ENCODE data around the gene CLTB. TPM values are rescaled to one million over a fixed set of nuclear protein-coding genes. Genes with fewer than 3 reads are reported as not detected.

CLTB gene
- total RNA-seq, 4 donors from 2014 or later = 95.2 to 139 (median 112) TPM

GRCh38 chr5:176388003-176388443 is 28.3 kb downstream of the CLTB start:
- 0 to 1% methylated on average over 21 to 23 of the region's 29 CpGs for WGBS, 2 donors
- no peak overlapping the region for H3K27ac ChIP-seq
- H3K27me3 ChIP-seq = no peaks in the 10 kb centered on the region
- intact Hi-C loops (cut with DNase I) = no loop called here
- H3K4me3 ChIP-seq (replicated peaks in 1 of 3) = peak overlapping the region; percentile 10 to 90 (median 60)
- DNase-seq = peak in 1 of 2 donors; percentile 8
- TF ChIP-seq CTCF (IDR thresholded peaks at IDR 0.05) = no peak
- no peak for TF ChIP-seq POLR2A (IDR thresholded peaks at IDR 0.05)
- peaks cover 8 to 19% of the 10 kb centered on the region in 2 donors for H3K4me1 ChIP-seq
- no peaks in the 10 kb centered on the region for H3K9me3 ChIP-seq
- H3K36me3 ChIP-seq = peaks cover 24 to 35% of the 10 kb centered on the region in 2 donors

DNA sequence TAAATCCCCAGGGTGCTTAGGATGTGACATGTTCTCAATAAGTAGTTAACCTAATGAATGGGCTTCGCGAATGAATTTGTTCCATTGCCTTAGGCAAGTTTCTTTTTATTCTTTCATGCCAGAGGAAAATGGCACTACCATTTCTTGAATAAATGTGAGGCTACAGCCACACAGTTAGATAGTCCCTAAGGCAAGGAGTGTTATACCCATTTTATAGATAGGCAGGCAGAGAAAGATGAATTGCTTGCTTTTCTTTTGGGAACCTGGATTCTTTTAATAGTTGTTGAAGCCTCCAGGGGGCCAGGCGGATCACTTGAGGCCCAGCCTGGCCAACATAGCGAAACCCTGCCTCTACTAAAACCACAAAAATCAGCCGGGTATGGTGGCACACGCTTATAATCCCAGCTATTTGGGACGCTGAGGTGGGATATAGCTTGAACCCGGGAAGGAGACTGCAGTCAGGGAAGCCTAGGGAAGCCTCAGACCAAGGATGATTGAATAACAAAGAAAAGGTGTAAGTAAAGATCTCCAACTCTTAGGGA is 28.9 kb downstream of the CLTB start:
- 42% methylated on average over 8 of the region's 8 CpGs for WGBS, 2 donors
- Histone ChIP-seq H3K36me3 (peaks cover 25 to 29% of the 10 kb centered on the region in 2 donors), H3K9me3 (no peaks in the 10 kb centered on the region), H3K27ac (no peak overlapping the region), H3K27me3 (no peaks in the 10 kb centered on the region), H3K4me3 (replicated peaks in 1 of 3) (peak overlapping the region; percentile 10 to 90 (median 60)), H3K4me1 (peaks cover 8 to 19% of the 10 kb centered on the region in 2 donors)
- intact Hi-C loops (cut with DNase I) = no loop called here
- DNase-seq = no peak
- no peak for TF ChIP-seq POLR2A (IDR thresholded peaks at IDR 0.05)

DNA sequence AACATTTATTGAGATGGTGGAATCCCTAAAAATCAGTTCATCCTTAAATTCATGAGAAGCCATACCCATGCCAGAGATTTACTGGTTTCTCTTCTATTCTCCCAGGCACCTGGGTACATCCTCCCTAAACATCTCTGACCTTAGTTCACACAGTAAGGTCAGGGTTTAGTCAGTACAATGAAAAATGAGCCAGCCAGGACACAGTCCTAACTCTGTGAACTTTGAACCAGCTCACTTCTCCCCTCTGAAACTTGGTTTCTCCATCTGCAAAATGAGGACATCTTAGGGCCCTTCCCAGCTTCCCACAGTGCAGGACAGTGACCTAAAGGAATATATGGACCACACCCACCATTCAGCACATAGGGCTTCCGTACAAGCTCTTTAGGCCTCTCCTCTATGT is 29.8 kb downstream of the CLTB start:
- 80 to 82% methylated on average over 1 of the region's 1 CpG for WGBS, 2 donors
- H3K27me3 ChIP-seq = no peaks in the 10 kb centered on the region
- TF ChIP-seq POLR2A (IDR thresholded peaks at IDR 0.05) (no peak), CTCF (IDR thresholded peaks at IDR 0.05) (no peak)
- H3K27ac ChIP-seq = no peak overlapping the region
- H3K9me3 ChIP-seq = no peaks in the 10 kb centered on the region
- peaks cover 20 to 24% of the 10 kb centered on the region in 2 donors for H3K36me3 ChIP-seq
- intact Hi-C loops (cut with DNase I) = no loop called here
- peaks cover 8 to 19% of the 10 kb centered on the region in 2 donors for H3K4me1 ChIP-seq
- DNase-seq = no peak
- H3K4me3 ChIP-seq (replicated peaks in 1 of 3) = no peak overlapping the region

GRCh38 chr5:176384991-176385390 is 31.3 kb downstream of the CLTB start:
- intact Hi-C loops (cut with DNase I) = no loop called here
- H3K27me3 ChIP-seq = no peaks in the 10 kb centered on the region
- TF ChIP-seq POLR2A (IDR thresholded peaks at IDR 0.05) (no peak), CTCF (IDR thresholded peaks at IDR 0.05) (no peak)
- no peak overlapping the region for H3K27ac ChIP-seq
- peaks cover 8 to 15% of the 10 kb centered on the region in 2 donors for H3K4me1 ChIP-seq
- WGBS, 2 donors = 93 to 95% methylated on average over 12 of the region's 12 CpGs
- no peak overlapping the region for H3K4me3 ChIP-seq (replicated peaks in 1 of 3)
- DNase-seq = no peak
- no peaks in the 10 kb centered on the region for H3K9me3 ChIP-seq
- H3K36me3 ChIP-seq = peaks cover 20 to 24% of the 10 kb centered on the region in 2 donors

DNA sequence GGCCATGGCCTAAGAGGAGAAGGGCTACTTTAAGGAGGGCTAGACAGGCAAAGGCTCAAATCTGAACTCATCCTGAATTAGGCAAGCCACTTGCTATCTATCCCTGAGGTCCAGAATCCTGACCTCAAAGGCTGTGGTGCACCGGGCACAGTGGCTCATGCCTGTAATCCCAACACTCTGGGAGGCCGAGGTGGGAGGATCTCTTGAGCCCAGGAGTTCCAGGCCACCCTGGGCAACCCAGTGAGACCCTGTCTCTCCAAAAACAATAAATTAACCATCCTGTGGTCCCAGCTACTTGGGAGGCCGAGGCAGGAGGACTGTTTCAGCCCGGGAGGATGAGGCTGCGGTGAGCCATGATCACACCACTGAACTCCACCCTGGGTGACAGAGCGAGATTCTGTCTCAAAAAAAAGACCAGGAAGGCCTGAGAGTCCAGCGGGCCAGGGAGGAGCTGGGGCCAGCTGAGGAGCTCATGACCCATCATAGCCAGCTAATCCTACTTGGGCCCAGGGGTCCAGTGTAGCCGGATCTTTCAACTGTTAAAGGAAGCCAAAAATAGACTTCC is 31.9 kb downstream of the CLTB start:
- TF ChIP-seq CTCF (IDR thresholded peaks at IDR 0.05) (no peak), POLR2A (IDR thresholded peaks at IDR 0.05) (no peak)
- peaks cover 20 to 24% of the 10 kb centered on the region in 2 donors for H3K36me3 ChIP-seq
- peaks cover 8 to 11% of the 10 kb centered on the region in 2 donors for H3K4me1 ChIP-seq
- no peaks in the 10 kb centered on the region for H3K27me3 ChIP-seq
- intact Hi-C loops (cut with DNase I) = no loop called here
- no peaks in the 10 kb centered on the region for H3K9me3 ChIP-seq
- DNase-seq = no peak
- 90 to 95% methylated on average over 6 to 8 of the region's 8 CpGs for WGBS, 2 donors
- H3K27ac ChIP-seq = no peak overlapping the region
- H3K4me3 ChIP-seq (replicated peaks in 1 of 3) = no peak overlapping the region

Measured in thyroid gland (tissue), 4 donors.